Central memory CD4-positive, alpha-beta T cell (primary cell): ENCODE data around the gene TIMD4.
"Not testable (repeated sequence)": the region's sequence is repeated elsewhere in the genome, so short reads cannot be mapped to it uniquely, and the experiment has no call there.

Experiments used
- DNase-seq: peaks from one replicate; pipeline ENCODE4 v3.0.0; 2022
- total RNA-seq, 3 experiments: gene quantifications; one replicate each; lab custom pipeline; 2026; lab: John Stamatoyannopoulos, UW

Gene TIMD4
- 0 to 1.9 (median 0.22) reads per million in 3 experiments for total RNA-seq

- DNase-seq = no peak
Measured at GRCh38 chr5:156963125-156963524, at the start of gene TIMD4. Gene TIMD4 (minus strand): TSS chr5:156963226. CDS start chr5:156963198, 28 bp downstream.

GRCh38 chr5:157006262-157006661 lies 43.2 kb upstream of the TIMD4 start:
- DNase-seq = no peak

- DNase-seq = no peak
Measured at GRCh38 chr5:157004893-157005551, 42.0 kb upstream of the TIMD4 start.

GRCh38 chr5:156991714-156992113 lies 28.7 kb upstream of the TIMD4 start:
- DNase-seq = no peak

- DNase-seq = no peak
Measured at GRCh38 chr5:156984064-156984463, 21.0 kb upstream of the TIMD4 start.

GRCh38 chr5:156981481-156981880 lies 18.5 kb upstream of the TIMD4 start:
- no peak for DNase-seq

GRCh38 chr5:156974328-156974727 lies 11.3 kb upstream of the TIMD4 start:
- no peak for DNase-seq

- DNase-seq = no peak
Measured at GRCh38 chr5:156971848-156972525, 9.0 kb upstream of the TIMD4 start.

GRCh38 chr5:156971415-156971814 lies 8.4 kb upstream of the TIMD4 start:
- DNase-seq = no peak

GRCh38 chr5:156967386-156967785 lies 4.4 kb upstream of the TIMD4 start:
- not testable (repeated sequence) for DNase-seq

- DNase-seq = no peak
Measured at GRCh38 chr5:156956321-156956720, 6.7 kb downstream of the TIMD4 start.

GRCh38 chr5:156951359-156951758 lies 11.7 kb downstream of the TIMD4 start:
- DNase-seq = peak; percentile 24

GRCh38 chr5:156950716-156951115 lies 12.3 kb downstream of the TIMD4 start:
- DNase-seq = no peak

- DNase-seq = no peak
Measured at GRCh38 chr5:156949424-156949823, 13.6 kb downstream of the TIMD4 start.

GRCh38 chr5:156947925-156948324 lies 15.1 kb downstream of the TIMD4 start:
- DNase-seq = no peak

- DNase-seq = no peak
Measured at GRCh38 chr5:156942064-156942463, 21.0 kb downstream of the TIMD4 start.

- not testable (repeated sequence) for DNase-seq
Measured at GRCh38 chr5:156940462-156940861, 22.6 kb downstream of the TIMD4 start.

- DNase-seq = no peak
Measured at GRCh38 chr5:156936972-156937371, 26.1 kb downstream of the TIMD4 start.

- DNase-seq = peak; percentile 42
Measured at GRCh38 chr5:156934450-156935211, 28.4 kb downstream of the TIMD4 start.

- no peak for DNase-seq
Measured at GRCh38 chr5:156929366-156929948, 33.6 kb downstream of the TIMD4 start.

GRCh38 chr5:156927545-156927944 lies 35.5 kb downstream of the TIMD4 start:
- no peak for DNase-seq

- not testable (repeated sequence) for DNase-seq
Measured at GRCh38 chr5:156925767-156926166, 37.3 kb downstream of the TIMD4 start.

GRCh38 chr5:156922207-156922792 lies 40.7 kb downstream of the TIMD4 start:
- DNase-seq = no peak
